IMR-90 (cell line): ENCODE results near the gene EFCC1. TPM values are rescaled to one million over a fixed set of nuclear protein-coding genes. Genes with fewer than 3 reads are reported as not detected.

Source experiments
- ATAC-seq: fragments of 200-7000 bp; cut with Tn5 transposase; 2 replicates; pipeline ENCODE4 v1.9.1; 2020; ENCODE audit warnings: low read depth, mild to moderate bottlenecking, moderate library complexity
- BruUV-seq: library from RNA; stranded (reverse); fragments of 400-500 nt; replicated peaks from 2 replicates; lab custom pipeline; 2021; lab: Mats Ljungman, UMichigan
- CTCF ChIA-PET: fragments of 300-600 bp; formaldehyde crosslinking; extraction: SDS; loops from one replicate; lab custom pipeline; 2021; ENCODE audit warnings: antibody characterized with exemption; lab: Yijun Ruan, JAX
- POLR2A ChIA-PET: fragments of 300-600 bp; sonication (Branson Sonifier 250); formaldehyde crosslinking; loops from one replicate; lab custom pipeline; 2022; ENCODE audit warnings: antibody characterized with exemption; ENCODE audit not compliant: unreplicated experiment; lab: Charles Lee
- DNase-seq: peaks from one replicate; pipeline ENCODE4 v3.0.0; 2013
- H2AFZ ChIP-seq: replicated peaks from 2 replicates; pipeline ENCODE3; 2013; ENCODE audit warnings: low read length, mild to moderate bottlenecking; ENCODE audit not compliant: poor library complexity
- H2AK5ac ChIP-seq: 2 replicates; pipeline ENCODE4 v1.6.1; 2013; ENCODE audit warnings: low read depth, low read length, inconsistent platforms
- H2AK9ac ChIP-seq: replicated peaks from 2 replicates; pipeline ENCODE3; 2013; ENCODE audit warnings: mild to moderate bottlenecking, low read depth, low read length, moderate library complexity; ENCODE audit not compliant: poor library complexity
- H2BK120ac ChIP-seq: 2 replicates; pipeline ENCODE4 v1.6.1; 2013; ENCODE audit warnings: low read depth, low read length, inconsistent platforms
- H2BK15ac ChIP-seq: 3 replicates; pipeline ENCODE4 v1.6.1; 2013; ENCODE audit warnings: low read depth, low read length, inconsistent platforms
- H2BK20ac ChIP-seq: 2 replicates; pipeline ENCODE4 v1.6.1; 2013; ENCODE audit warnings: low read depth, mild to moderate bottlenecking, inconsistent platforms, low read length, moderate library complexity
- H2BK5ac ChIP-seq: 2 replicates; pipeline ENCODE4 v1.6.1; 2013; ENCODE audit warnings: mild to moderate bottlenecking, low read depth, low read length, inconsistent platforms; ENCODE audit not compliant: poor library complexity, severe bottlenecking
- H3K14ac ChIP-seq: replicated peaks from 2 replicates; pipeline ENCODE4 v1.6.1; 2013; ENCODE audit warnings: low read depth, low read length, inconsistent platforms
- H3K18ac ChIP-seq: 2 replicates; pipeline ENCODE4 v1.6.1; 2013; ENCODE audit warnings: low read depth, low read length, control low read depth
- H3K23ac ChIP-seq: 2 replicates; pipeline ENCODE4 v1.6.1; 2013; ENCODE audit warnings: low read depth, low read length, inconsistent platforms
- H3K27ac ChIP-seq: 2 replicates; pipeline ENCODE4 v1.5.1; 2013; ENCODE audit warnings: mild to moderate bottlenecking, control low read depth, low read length; ENCODE audit not compliant: insufficient read depth
- H3K27me3 ChIP-seq: 2 replicates; pipeline ENCODE4 v1.6.1; 2013; ENCODE audit warnings: low read length; ENCODE audit not compliant: control insufficient read depth, insufficient read depth
- H3K36me3 ChIP-seq: 2 replicates; pipeline ENCODE4 v1.6.1; 2013; ENCODE audit warnings: low read length, mixed read lengths; ENCODE audit not compliant: control insufficient read depth, insufficient read depth
- H3K4ac ChIP-seq: 2 replicates; pipeline ENCODE4 v1.6.1; 2013; ENCODE audit warnings: low read depth, low read length, inconsistent platforms
- H3K4me1 ChIP-seq: 2 replicates; pipeline ENCODE4 v1.6.1; 2013; ENCODE audit warnings: low read length, mixed read lengths; ENCODE audit not compliant: control insufficient read depth, insufficient read depth
- H3K4me2 ChIP-seq: 2 replicates; pipeline ENCODE4 v1.6.1; 2013; ENCODE audit warnings: low read depth, mild to moderate bottlenecking, control low read depth, low read length, moderate library complexity
- H3K4me3 ChIP-seq: 2 replicates; pipeline ENCODE4 v1.5.1; 2013; ENCODE audit warnings: low read depth, mild to moderate bottlenecking, control low read depth, low read length, moderate library complexity; ENCODE audit not compliant: insufficient read depth
- H3K56ac ChIP-seq: 2 replicates; pipeline ENCODE4 v1.6.1; 2013; ENCODE audit warnings: low read length, inconsistent platforms; ENCODE audit not compliant: insufficient read depth; ENCODE audit errors: extremely low read depth
- H3K79me1 ChIP-seq, 2 experiments: 2 replicates each; pipeline ENCODE4 v1.6.1; 2013; ENCODE audit warnings: low read length in 2 of 2, inconsistent platforms in 1 of 2, low read depth in 1 of 2
- H3K9ac ChIP-seq: 2 replicates; pipeline ENCODE4 v1.6.1; 2013; ENCODE audit warnings: low read depth, low read length, control low read depth
- H3K9me1 ChIP-seq: 2 replicates; pipeline ENCODE4 v1.6.1; 2013; ENCODE audit warnings: low read length, inconsistent platforms; ENCODE audit not compliant: insufficient read depth
- H3K9me3 ChIP-seq: 2 replicates; pipeline ENCODE4 v1.6.1; 2013; ENCODE audit warnings: low read length; ENCODE audit not compliant: control insufficient read depth, insufficient read depth
- H4K20me1 ChIP-seq: 2 replicates; pipeline ENCODE4 v1.6.1; 2013; ENCODE audit warnings: low read length, inconsistent platforms; ENCODE audit not compliant: insufficient read depth
- H4K5ac ChIP-seq: 2 replicates; pipeline ENCODE4 v1.6.1; 2013; ENCODE audit warnings: mild to moderate bottlenecking, low read depth, low read length, control low read depth
- H4K8ac ChIP-seq, 2 experiments: 2 replicates each; pipeline ENCODE4 v1.6.1; 2013; ENCODE audit warnings: low read depth in 2 of 2, low read length in 2 of 2, control low read depth in 1 of 2, inconsistent platforms in 1 of 2
- H4K91ac ChIP-seq: 2 replicates; pipeline ENCODE4 v1.6.1; 2013; ENCODE audit warnings: low read depth, low read length, inconsistent platforms; ENCODE audit not compliant: insufficient read depth
- BHLHE40 ChIP-seq: fragments of 150-350 bp; IDR thresholded peaks from 2 replicates; pipeline ENCODE4 v1.6.1; 2016; ENCODE audit warnings: mild to moderate bottlenecking, low read depth, low read length
- CEBPB ChIP-seq: IDR thresholded peaks from 2 replicates; pipeline ENCODE4 v1.6.1; 2012; ENCODE audit warnings: low read depth, low read length, improper control_type of control experiment
- CTCF ChIP-seq: conservative IDR thresholded peaks from 2 replicates; pipeline ENCODE4 v1.5.1; 2012; ENCODE audit warnings: mild to moderate bottlenecking, low read depth, low read length, improper control_type of control experiment
- FOS ChIP-seq: fragments of 150-350 bp; IDR thresholded peaks from 2 replicates; pipeline ENCODE4 v1.6.1; 2016; ENCODE audit warnings: low read depth, low read length
- MAFK ChIP-seq: IDR thresholded peaks from 2 replicates; pipeline ENCODE4 v1.6.1; 2012; ENCODE audit warnings: low read depth, low read length, improper control_type of control experiment
- MAZ ChIP-seq: IDR thresholded peaks from 2 replicates; pipeline ENCODE4 v1.6.1; 2012; ENCODE audit warnings: low read depth, mild to moderate bottlenecking, low read length, improper control_type of control experiment, moderate library complexity, borderline replicate concordance
- MXI1 ChIP-seq: IDR thresholded peaks from 2 replicates; pipeline ENCODE4 v1.6.1; 2012; ENCODE audit warnings: low read depth, mild to moderate bottlenecking, low read length, moderate library complexity, borderline replicate concordance
- NFE2L2 ChIP-seq: fragments of 150-350 bp; IDR thresholded peaks from 2 replicates; pipeline ENCODE4 v1.6.1; 2016; ENCODE audit warnings: low read depth, mild to moderate bottlenecking, low read length
- POLR2A ChIP-seq: IDR thresholded peaks from 2 replicates; pipeline ENCODE4 v1.6.1; 2012; ENCODE audit warnings: mild to moderate bottlenecking, low read depth, low read length
- RAD21 ChIP-seq: IDR thresholded peaks from 2 replicates; pipeline ENCODE4 v1.6.1; 2012; ENCODE audit warnings: low read length, improper control_type of control experiment
- RCOR1 ChIP-seq: IDR thresholded peaks from 2 replicates; pipeline ENCODE4 v1.6.1; 2012; ENCODE audit warnings: mild to moderate bottlenecking, low read length, improper control_type of control experiment; ENCODE audit not compliant: insufficient replicate concordance
- RFX5 ChIP-seq: IDR thresholded peaks from 2 replicates; pipeline ENCODE4 v1.8.0; 2012; ENCODE audit warnings: low read depth, mild to moderate bottlenecking, low read length, moderate library complexity
- SMC3 ChIP-seq: fragments of 150-350 bp; IDR thresholded peaks from 2 replicates; pipeline ENCODE4 v1.6.1; 2016; ENCODE audit warnings: low read depth, mild to moderate bottlenecking, antibody characterized with exemption, low read length, moderate library complexity
- USF2 ChIP-seq: fragments of 150-350 bp; IDR thresholded peaks from 2 replicates; pipeline ENCODE4 v1.6.1; 2017; ENCODE audit warnings: mild to moderate bottlenecking, antibody characterized with exemption, low read length, low read depth
- WGBS, 2 experiments: methylation state at CpG; one replicate each; pipeline versions ENCODE4 v1.1.5 to v1.1.7; 2013; ENCODE audit warnings: missing lambda C conversion rate in 2 of 2; ENCODE audit not compliant: insufficient read length in 1 of 2; ENCODE audit errors: extremely low coverage in 2 of 2; 5-methylcytosine and 5-hydroxymethylcytosine counted together
- dilution Hi-C: fragments of 300-500 bp; cut with HindIII; formaldehyde crosslinking; loops from one replicate; pipeline ENCODE4 v1.14.3; 2018; ENCODE audit warnings: low sequenced_read_pairs; ENCODE audit not compliant: unreplicated experiment
- in situ Hi-C: fragments of 300-500 bp; cut with MboI; formaldehyde crosslinking; loops from 3 replicates; pipeline ENCODE4 v1.14.3; 2019; ENCODE audit warnings: low sequenced_read_pairs, inconsistent platforms, mixed read lengths
- intact Hi-C: fragments of 100-400 bp; cut with micrococcal nuclease; formaldehyde crosslinking; loops from 2 replicates; pipeline ENCODE4 v1.10.0; 2022
- polyA plus RNA-seq, 3 experiments: library from polyadenylated mRNA; depleted of rRNA; stranded (reverse); fragments of >200 nt; gene quantifications; 2 replicates each; pipeline ENCODE4 v1.2.3, GENCODE V29; 2012; ENCODE audit warnings: low replicate concordance in 1 of 3
- total RNA-seq: library from RNA; depleted of rRNA; stranded (reverse); fragments of >200 nt; gene quantifications from 2 replicates; pipeline ENCODE4 v1.2.3, GENCODE V29; 2012
- TF ChIP-seq, protein P1 (sequence below): fragments of 150-350 bp; IDR thresholded peaks from 2 replicates; pipeline ENCODE4 v1.6.1; 2016; ENCODE audit warnings: low read depth, mild to moderate bottlenecking, low read length, moderate library complexity, borderline replicate concordance

EFCC1 gene
- total and polyA plus RNA-seq, 2 of the 4 experiments (the other 2 are of a cell fraction): not detected

DNA sequence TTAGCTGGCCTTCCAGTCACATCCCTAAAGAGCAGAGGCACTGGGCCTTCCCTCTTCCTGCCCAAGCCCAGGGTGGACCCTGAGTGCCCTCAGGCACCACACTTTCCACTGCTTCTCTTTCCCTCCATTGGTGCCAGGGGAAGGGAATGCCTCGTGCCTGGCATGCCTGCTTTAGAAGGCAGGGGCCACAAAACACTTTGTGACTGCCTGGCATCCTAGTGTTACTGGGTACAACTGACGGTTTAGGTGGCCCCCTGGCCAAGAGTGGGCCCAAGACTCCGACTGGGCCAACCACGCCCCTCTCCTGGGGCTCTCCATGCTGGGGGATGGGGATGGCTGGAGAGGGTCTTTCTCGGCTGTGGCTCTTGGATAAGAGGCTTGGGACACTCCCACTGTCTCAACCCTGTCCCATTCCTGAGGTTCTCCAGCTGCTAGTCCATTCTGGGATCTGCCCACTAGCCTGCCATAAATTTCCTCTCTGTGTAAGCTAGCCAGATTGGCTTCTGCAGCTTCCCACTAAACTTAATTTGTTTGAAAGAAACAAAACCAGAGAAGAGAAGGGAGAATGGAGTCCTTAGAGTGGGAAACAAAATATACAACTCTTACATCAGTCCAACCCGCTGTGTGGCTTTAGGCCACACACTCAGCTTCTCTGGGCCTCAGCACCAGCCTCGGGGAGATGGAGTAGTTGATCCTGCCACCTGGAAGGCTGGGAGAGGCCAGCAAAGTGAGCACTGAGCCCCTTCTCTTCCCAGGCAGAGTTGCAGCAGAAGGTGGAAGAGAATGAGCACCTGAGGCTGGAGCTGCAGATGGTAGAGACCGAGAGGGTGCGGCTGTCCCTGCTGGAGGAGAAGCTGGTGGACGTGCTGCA, 35.4 kb downstream of the EFCC1 start:
- no peak overlapping the region for H3K9ac ChIP-seq
- peaks cover 2% of the 10 kb centered on the region; the same call in 1 of the 2 replicates for H3K4me1 ChIP-seq
- H4K91ac ChIP-seq: no peak overlapping the region
- no peak overlapping the region for H2BK5ac ChIP-seq
- CTCF ChIA-PET: no interaction called here
- H3K9me3 ChIP-seq: no peaks in the 10 kb centered on the region
- 40% methylated on average over 1 of the region's 10 CpGs; no CpG with 5 or more reads in 1 of the 2 experiments for WGBS, 2 experiments
- no peaks in the 10 kb centered on the region for H3K79me1 ChIP-seq
- in situ Hi-C loops: no loop called here
- no peak overlapping the region for H2BK120ac ChIP-seq
- H2BK20ac ChIP-seq: no peak overlapping the region
- no peak overlapping the region for H3K56ac ChIP-seq
- ATAC-seq: no peak
- BruUV-seq: no TSS peak
- intact Hi-C loops: no loop called here
- no peak overlapping the region for H2AK9ac ChIP-seq
- no peak overlapping the region for H2AK5ac ChIP-seq
- H3K18ac ChIP-seq: no peak overlapping the region
- H3K14ac ChIP-seq: no peak overlapping the region
- no peak overlapping the region for H3K4ac ChIP-seq
- H3K4me3 ChIP-seq: no peak overlapping the region
- peaks cover 46% of the 10 kb centered on the region for H3K27me3 ChIP-seq
- H3K36me3 ChIP-seq: no peaks in the 10 kb centered on the region
- no peaks in the 10 kb centered on the region for H3K9me1 ChIP-seq
- H3K23ac ChIP-seq: no peak overlapping the region
- POLR2A ChIA-PET: no interaction called here
- H4K5ac ChIP-seq: no peak overlapping the region
- dilution Hi-C loops: no loop called here
- peaks cover 5% of the 10 kb centered on the region; the same call in 1 of the 2 replicates for H4K20me1 ChIP-seq
- DNase-seq: no peak
- no peak overlapping the region for H4K8ac ChIP-seq
- no peak overlapping the region for H2AFZ ChIP-seq
- no peak overlapping the region for H3K27ac ChIP-seq
- no peak overlapping the region for H3K4me2 ChIP-seq
- H2BK15ac ChIP-seq: no peak overlapping the region
- TF ChIP-seq POLR2A: no peak
- no peak for TF ChIP-seq FOS
- TF ChIP-seq CTCF: no peak
- no peak for TF ChIP-seq MXI1
- no peak for TF ChIP-seq RFX5
- no peak for TF ChIP-seq BHLHE40
- TF ChIP-seq MAFK: no peak
- no peak for TF ChIP-seq RCOR1
- TF ChIP-seq USF2: no peak
- no peak for TF ChIP-seq RAD21
- TF ChIP-seq CEBPB: no peak
- TF ChIP-seq NFE2L2: no peak
- TF ChIP-seq, protein P1, sequence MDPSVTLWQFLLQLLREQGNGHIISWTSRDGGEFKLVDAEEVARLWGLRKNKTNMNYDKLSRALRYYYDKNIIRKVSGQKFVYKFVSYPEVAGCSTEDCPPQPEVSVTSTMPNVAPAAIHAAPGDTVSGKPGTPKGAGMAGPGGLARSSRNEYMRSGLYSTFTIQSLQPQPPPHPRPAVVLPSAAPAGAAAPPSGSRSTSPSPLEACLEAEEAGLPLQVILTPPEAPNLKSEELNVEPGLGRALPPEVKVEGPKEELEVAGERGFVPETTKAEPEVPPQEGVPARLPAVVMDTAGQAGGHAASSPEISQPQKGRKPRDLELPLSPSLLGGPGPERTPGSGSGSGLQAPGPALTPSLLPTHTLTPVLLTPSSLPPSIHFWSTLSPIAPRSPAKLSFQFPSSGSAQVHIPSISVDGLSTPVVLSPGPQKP: no peak
- TF ChIP-seq MAZ: no peak
- no peak for TF ChIP-seq SMC3
